Measurements from ENCODE around the gene GDPD4. TPM values are rescaled to one million over a fixed set of nuclear protein-coding genes. Genes with fewer than 3 reads are reported as not detected.

GDPD4 gene
- total RNA-seq, 2 donors from 2014 or later, result not detected

GRCh38 chr11:77175869-77176539, 125.5 kb downstream of the GDPD4 start:
- no peaks in the 10 kb centered on the region for H3K4me1 Mint-ChIP-seq
- no peak for ATAC-seq (replicated peaks)
- H3K27me3 Mint-ChIP-seq, result no peaks in the 10 kb centered on the region
- H3K36me3 Mint-ChIP-seq (ENCODE audit: low read depth), result no peaks in the 10 kb centered on the region
- no peak overlapping the region for H3K27ac Mint-ChIP-seq
- H3K4me3 Mint-ChIP-seq, result no peak overlapping the region
- H3K9me3 Mint-ChIP-seq, result peaks cover 4% of the 10 kb centered on the region

- Mint-ChIP-seq H3K27ac (no peak overlapping the region), H3K4me1 (no peaks in the 10 kb centered on the region), H3K27me3 (no peaks in the 10 kb centered on the region), H3K9me3 (peaks cover 4% of the 10 kb centered on the region), H3K36me3 (ENCODE audit: low read depth) (no peaks in the 10 kb centered on the region), H3K4me3 (no peak overlapping the region)
- no peak for ATAC-seq (replicated peaks)
These were observed 126.3 kb downstream of the GDPD4 start for GRCh38 chr11:77175021-77175842.

- no peak for ATAC-seq (replicated peaks)
- Mint-ChIP-seq H3K9me3 (peaks cover 4% of the 10 kb centered on the region), H3K27ac (no peak overlapping the region), H3K4me1 (no peaks in the 10 kb centered on the region), H3K36me3 (ENCODE audit: low read depth) (no peaks in the 10 kb centered on the region), H3K27me3 (no peaks in the 10 kb centered on the region), H3K4me3 (no peak overlapping the region)
These were observed 126.9 kb downstream of the GDPD4 start for GRCh38 chr11:77174559-77174958.

GRCh38 chr11:77173494-77173893, 128.0 kb downstream of the GDPD4 start:
- Mint-ChIP-seq H3K27ac (no peak overlapping the region), H3K36me3 (ENCODE audit: low read depth) (no peaks in the 10 kb centered on the region), H3K9me3 (peaks cover 3% of the 10 kb centered on the region), H3K27me3 (no peaks in the 10 kb centered on the region), H3K4me3 (no peak overlapping the region), H3K4me1 (no peaks in the 10 kb centered on the region)
- no peak for ATAC-seq (replicated peaks)

- Mint-ChIP-seq H3K9me3 (no peaks in the 10 kb centered on the region), H3K27me3 (no peaks in the 10 kb centered on the region), H3K27ac (no peak overlapping the region), H3K36me3 (ENCODE audit: low read depth) (no peaks in the 10 kb centered on the region), H3K4me3 (no peak overlapping the region), H3K4me1 (no peaks in the 10 kb centered on the region)
- no peak for ATAC-seq (replicated peaks)
These were observed 128.9 kb downstream of the GDPD4 start for GRCh38 chr11:77172666-77172982.

- Mint-ChIP-seq H3K27ac (no peak overlapping the region), H3K27me3 (no peaks in the 10 kb centered on the region), H3K4me1 (no peaks in the 10 kb centered on the region), H3K9me3 (no peaks in the 10 kb centered on the region), H3K4me3 (no peak overlapping the region), H3K36me3 (ENCODE audit: low read depth) (no peaks in the 10 kb centered on the region)
- no peak for ATAC-seq (replicated peaks)
These were observed 129.4 kb downstream of the GDPD4 start for GRCh38 chr11:77171885-77172665.

GRCh38 chr11:77171254-77171653, 130.2 kb downstream of the GDPD4 start:
- no peak for ATAC-seq (replicated peaks)
- H3K27me3 Mint-ChIP-seq, result no peaks in the 10 kb centered on the region
- no peaks in the 10 kb centered on the region for H3K36me3 Mint-ChIP-seq (ENCODE audit: low read depth)

GRCh38 chr11:77170107-77170506, 131.4 kb downstream of the GDPD4 start:
- H3K4me3 Mint-ChIP-seq, result no peak overlapping the region
- no peak overlapping the region for H3K27ac Mint-ChIP-seq

More at GRCh38 chr11:77171254-77171653, 130.2 kb downstream of the GDPD4 start:
- no peak overlapping the region for H3K27ac Mint-ChIP-seq
- no peaks in the 10 kb centered on the region for H3K4me1 Mint-ChIP-seq
- no peak overlapping the region for H3K4me3 Mint-ChIP-seq
- H3K9me3 Mint-ChIP-seq, result no peaks in the 10 kb centered on the region

GRCh38 chr11:77167791-77168190, 133.7 kb downstream of the GDPD4 start:
- Mint-ChIP-seq H3K27me3 (no peaks in the 10 kb centered on the region), H3K27ac (peak overlapping the region; percentile 27), H3K36me3 (ENCODE audit: low read depth) (no peaks in the 10 kb centered on the region), H3K4me3 (no peak overlapping the region), H3K4me1 (no peaks in the 10 kb centered on the region), H3K9me3 (no peaks in the 10 kb centered on the region)
- no peak for ATAC-seq (replicated peaks)

More at GRCh38 chr11:77170107-77170506, 131.4 kb downstream of the GDPD4 start:
- Mint-ChIP-seq H3K4me1 (no peaks in the 10 kb centered on the region), H3K9me3 (no peaks in the 10 kb centered on the region), H3K36me3 (ENCODE audit: low read depth) (no peaks in the 10 kb centered on the region), H3K27me3 (no peaks in the 10 kb centered on the region)
- no peak for ATAC-seq (replicated peaks)

- H3K4me3 Mint-ChIP-seq, result no peak overlapping the region
- no peaks in the 10 kb centered on the region for H3K36me3 Mint-ChIP-seq (ENCODE audit: low read depth)
- peak overlapping the region; percentile 27 for H3K27ac Mint-ChIP-seq
- no peak for ATAC-seq (replicated peaks)
- H3K9me3 Mint-ChIP-seq, result no peaks in the 10 kb centered on the region
- no peaks in the 10 kb centered on the region for H3K4me1 Mint-ChIP-seq
- no peaks in the 10 kb centered on the region for H3K27me3 Mint-ChIP-seq
These were observed 134.3 kb downstream of the GDPD4 start for GRCh38 chr11:77167111-77167626.

Other genes starting within 250 kb of the GDPD4 start
- gene CAPN5, start 234.7 kb downstream of the GDPD4 start, total RNA-seq, result under 1 TPM; 0.19 to 0.93 TPM
- not detected for gene OMP, start 198.8 kb downstream of the GDPD4 start, total RNA-seq
- 1 to 10 TPM in 1 of 2 donors, under 1 TPM in 1; 0.95 to 4.0 TPM for gene MYO7A, start 173.4 kb downstream of the GDPD4 start, total RNA-seq
- 10 to 100 TPM; 26.2 to 42.0 TPM for gene PAK1, start 172.4 kb upstream of the GDPD4 start, total RNA-seq

Data from activated T-helper 17 cell treated with anti-CD3 and anti-CD28 coated beads, Interleukin-2, amount 50 U/mL, for 72 hours (primary cell).